Activated CD8-positive, alpha-beta T cell treated with anti-CD3 and anti-CD28 coated beads for 36 hours (primary cell): ENCODE measurements around the gene FAM240A. TPM values are rescaled to one million over a fixed set of nuclear protein-coding genes. Genes with fewer than 3 reads are reported as not detected.

ENCODE experiments used
- ATAC-seq: fragments of 200-7000 bp; cut with Tn5 transposase; one replicate; pipeline ENCODE4 v1.10.0; 2021; ENCODE audit warnings: mild to moderate bottlenecking, moderate library complexity
- CTCF ChIA-PET: fragments of 350-600 bp; sonication (Branson Sonifier 250); formaldehyde crosslinking; loops from one replicate; lab custom pipeline; 2021; ENCODE audit warnings: antibody characterized with exemption; lab: Charles Lee
- POLR2A ChIA-PET: fragments of 350-600 bp; sonication (Branson Sonifier 250); formaldehyde crosslinking; loops from one replicate; lab custom pipeline; 2021; ENCODE audit warnings: antibody characterized with exemption; lab: Charles Lee
- DNase-seq: peaks from one replicate; pipeline ENCODE4 v3.0.0-alpha.2; 2020
- H3K27ac Mint-ChIP-seq: one replicate; pipeline ENCODE4 v1.8.0; 2021; ENCODE audit warnings: mild to moderate bottlenecking, mixed read lengths
- H3K27me3 Mint-ChIP-seq: one replicate; pipeline ENCODE4 v1.8.0; 2021; ENCODE audit warnings: mixed read lengths
- H3K36me3 Mint-ChIP-seq: one replicate; pipeline ENCODE4 v1.8.0; 2021; ENCODE audit warnings: low read depth, mixed read lengths
- H3K4me1 Mint-ChIP-seq: one replicate; pipeline ENCODE4 v1.8.0; 2021; ENCODE audit warnings: low read depth, mixed read lengths
- H3K4me3 Mint-ChIP-seq: one replicate; pipeline ENCODE4 v1.8.0; 2021; ENCODE audit warnings: mild to moderate bottlenecking, moderate library complexity, mixed read lengths
- H3K9me3 Mint-ChIP-seq: one replicate; pipeline ENCODE4 v1.8.0; 2021; ENCODE audit warnings: mixed read lengths
- intact Hi-C: fragments of 100-400 bp; cut with micrococcal nuclease; formaldehyde crosslinking; loops from one replicate; pipeline ENCODE4 v1.10.0; 2022
- total RNA-seq, 2 experiments: library from RNA; stranded (reverse); gene quantifications; one replicate each; pipeline ENCODE4 v1.2.3, GENCODE V29; 2021
- TF ChIP-seq, protein P1 (sequence below): fragments of 200-600 bp; IDR thresholded peaks from one replicate; pipeline ENCODE4 v1.8.0; 2022; ENCODE audit warnings: antibody characterized with exemption, mild to moderate bottlenecking

The FAM240A gene
- total RNA-seq, 2 experiments from 2014 or later: not detected

DNA sequence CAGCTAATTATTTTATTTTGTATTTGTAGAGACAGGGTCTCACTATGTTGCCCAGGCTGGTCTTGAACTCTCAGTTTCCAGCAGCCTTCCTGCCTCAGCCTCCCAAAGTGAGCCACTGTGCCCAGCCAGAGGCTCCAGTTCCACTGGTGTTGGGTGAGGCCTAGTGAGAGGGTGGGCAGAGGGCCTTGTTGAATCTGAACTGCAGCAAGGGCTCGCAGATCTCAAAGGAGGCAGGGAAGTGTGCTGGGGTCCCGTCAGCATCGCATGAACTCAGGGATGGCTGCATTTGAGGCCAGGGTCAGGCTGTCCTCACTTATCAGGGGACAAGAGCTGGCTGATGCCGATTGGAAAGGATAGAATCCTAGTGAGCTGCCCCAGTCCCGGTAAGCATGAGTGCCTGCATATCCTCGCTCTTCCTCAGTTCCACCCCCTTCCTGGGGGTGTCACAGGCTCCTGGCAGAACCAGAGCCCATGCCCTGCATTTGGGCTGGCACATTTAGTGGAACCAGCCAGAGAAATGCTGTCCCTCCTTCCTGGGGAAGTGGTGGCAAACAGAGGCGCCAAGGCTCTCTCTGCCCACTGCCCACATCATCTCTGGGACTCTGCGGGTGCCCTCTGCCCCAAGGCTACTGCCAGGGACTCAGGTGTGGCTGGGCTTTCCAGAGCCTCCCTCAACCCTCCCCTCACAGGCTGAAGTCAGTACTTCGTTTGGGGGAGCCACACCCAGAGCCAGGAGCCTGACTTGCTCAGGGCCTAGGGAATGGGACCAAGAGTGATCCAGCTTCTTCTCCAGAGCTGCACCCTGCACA is 57.1 kb downstream of the FAM240A start:
- H3K4me3 Mint-ChIP-seq: no peak overlapping the region
- POLR2A ChIA-PET: no interaction called here
- intact Hi-C loops: no loop called here
- no peaks in the 10 kb centered on the region for H3K9me3 Mint-ChIP-seq
- DNase-seq (no peak), ATAC-seq (no peak)
- TF ChIP-seq, protein P1, sequence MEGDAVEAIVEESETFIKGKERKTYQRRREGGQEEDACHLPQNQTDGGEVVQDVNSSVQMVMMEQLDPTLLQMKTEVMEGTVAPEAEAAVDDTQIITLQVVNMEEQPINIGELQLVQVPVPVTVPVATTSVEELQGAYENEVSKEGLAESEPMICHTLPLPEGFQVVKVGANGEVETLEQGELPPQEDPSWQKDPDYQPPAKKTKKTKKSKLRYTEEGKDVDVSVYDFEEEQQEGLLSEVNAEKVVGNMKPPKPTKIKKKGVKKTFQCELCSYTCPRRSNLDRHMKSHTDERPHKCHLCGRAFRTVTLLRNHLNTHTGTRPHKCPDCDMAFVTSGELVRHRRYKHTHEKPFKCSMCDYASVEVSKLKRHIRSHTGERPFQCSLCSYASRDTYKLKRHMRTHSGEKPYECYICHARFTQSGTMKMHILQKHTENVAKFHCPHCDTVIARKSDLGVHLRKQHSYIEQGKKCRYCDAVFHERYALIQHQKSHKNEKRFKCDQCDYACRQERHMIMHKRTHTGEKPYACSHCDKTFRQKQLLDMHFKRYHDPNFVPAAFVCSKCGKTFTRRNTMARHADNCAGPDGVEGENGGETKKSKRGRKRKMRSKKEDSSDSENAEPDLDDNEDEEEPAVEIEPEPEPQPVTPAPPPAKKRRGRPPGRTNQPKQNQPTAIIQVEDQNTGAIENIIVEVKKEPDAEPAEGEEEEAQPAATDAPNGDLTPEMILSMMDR: no peak
- no peaks in the 10 kb centered on the region for H3K36me3 Mint-ChIP-seq
- no peak overlapping the region for H3K27ac Mint-ChIP-seq
- no peaks in the 10 kb centered on the region for H3K27me3 Mint-ChIP-seq
- CTCF ChIA-PET: interaction anchor here (2.0 kb wide), 1 partner anchor 40 kb away, joined by 5 read pairs; no protein-coding TSS in a partner anchor
- H3K4me1 Mint-ChIP-seq: no peaks in the 10 kb centered on the region

DNA sequence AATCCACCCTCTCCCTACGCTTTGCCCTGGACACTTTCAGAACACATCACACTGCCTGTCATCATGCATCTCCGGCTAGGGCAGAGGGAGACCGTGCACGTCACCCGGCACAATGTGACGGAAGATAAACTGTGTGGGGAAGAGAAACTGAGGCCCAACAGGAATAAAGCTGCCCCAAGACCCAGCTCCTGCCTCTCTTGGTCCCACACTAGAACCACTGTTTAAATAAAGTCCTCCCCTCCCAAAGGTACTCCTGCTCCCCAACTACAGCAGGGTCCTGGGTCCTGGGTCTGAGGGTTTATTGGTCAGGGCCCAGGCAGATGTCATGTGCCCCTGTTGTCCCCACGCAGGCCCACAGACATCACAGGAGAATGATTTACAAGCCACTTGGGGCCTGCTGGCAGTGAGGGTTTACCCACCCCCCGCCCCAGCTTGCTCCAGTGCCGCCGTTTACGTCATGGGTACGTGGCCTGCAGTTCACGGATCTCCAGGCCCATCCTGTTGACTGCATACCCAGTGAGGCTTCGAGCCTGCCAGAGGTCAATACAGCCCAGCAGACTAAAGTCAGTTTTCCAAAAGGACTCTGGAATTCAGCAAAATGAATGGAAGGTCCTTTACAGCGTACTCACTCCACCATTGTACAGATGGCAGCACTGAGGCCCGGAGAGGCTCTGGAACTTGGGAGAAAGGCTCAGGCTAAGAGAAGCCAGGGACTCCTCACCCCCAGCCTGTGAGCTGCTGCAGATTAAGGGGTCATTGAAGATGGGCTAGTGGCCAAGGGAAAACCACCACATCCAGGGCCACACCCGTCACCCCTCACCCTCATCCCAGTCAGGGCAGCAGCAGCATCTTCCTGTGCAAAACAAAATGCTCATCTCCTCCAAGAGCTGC is 57.9 kb downstream of the FAM240A start:
- ATAC-seq (no peak), DNase-seq (no peak)
- Mint-ChIP-seq H3K27ac (no peak overlapping the region), H3K4me3 (no peak overlapping the region), H3K9me3 (no peaks in the 10 kb centered on the region), H3K4me1 (no peaks in the 10 kb centered on the region), H3K36me3 (no peaks in the 10 kb centered on the region), H3K27me3 (no peaks in the 10 kb centered on the region)
- ChIA-PET POLR2A (no interaction called here), CTCF (interaction anchor here (2.0 kb wide), 1 partner anchor 41 kb away, joined by 5 read pairs; no protein-coding TSS in a partner anchor)
- TF ChIP-seq, protein P1: no peak
- intact Hi-C loops: no loop called here

DNA sequence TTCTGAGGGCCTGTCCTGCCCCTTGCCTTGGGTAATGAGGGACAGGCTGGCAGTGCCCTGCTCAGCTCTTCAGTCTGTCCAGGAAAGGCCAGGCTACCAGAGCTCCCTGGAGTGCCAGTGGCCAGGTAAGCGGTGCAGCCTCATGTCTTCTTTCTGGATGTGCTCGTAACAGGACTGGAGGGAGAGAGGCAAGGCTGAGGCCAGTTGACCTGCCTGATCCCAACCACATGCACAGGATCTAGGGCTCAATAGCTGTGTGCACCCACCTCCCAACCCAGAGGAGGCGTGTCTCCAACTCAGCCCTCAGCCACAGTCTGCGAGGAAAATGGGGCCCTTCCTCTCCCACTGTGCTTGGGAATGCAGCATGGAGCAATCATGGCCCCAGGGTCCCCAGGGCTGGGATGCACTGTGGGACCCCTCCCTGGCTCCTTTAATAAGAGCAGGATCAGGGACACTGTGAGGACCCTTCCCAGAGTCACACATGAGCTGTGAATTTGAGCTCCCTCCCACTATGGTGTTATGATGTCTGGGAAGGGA is 58.6 kb downstream of the FAM240A start:
- no peaks in the 10 kb centered on the region for H3K9me3 Mint-ChIP-seq
- no peak overlapping the region for H3K4me3 Mint-ChIP-seq
- TF ChIP-seq, protein P1: no peak
- no peak for ATAC-seq
- no peak for DNase-seq
- H3K27ac Mint-ChIP-seq: no peak overlapping the region
- POLR2A ChIA-PET: no interaction called here
- no peaks in the 10 kb centered on the region for H3K27me3 Mint-ChIP-seq
- intact Hi-C loops: no loop called here
- CTCF ChIA-PET: interaction anchor here (2.0 kb wide), 1 partner anchor 41 kb away, joined by 5 read pairs; no protein-coding TSS in a partner anchor
- no peaks in the 10 kb centered on the region for H3K4me1 Mint-ChIP-seq
- H3K36me3 Mint-ChIP-seq: no peaks in the 10 kb centered on the region

DNA sequence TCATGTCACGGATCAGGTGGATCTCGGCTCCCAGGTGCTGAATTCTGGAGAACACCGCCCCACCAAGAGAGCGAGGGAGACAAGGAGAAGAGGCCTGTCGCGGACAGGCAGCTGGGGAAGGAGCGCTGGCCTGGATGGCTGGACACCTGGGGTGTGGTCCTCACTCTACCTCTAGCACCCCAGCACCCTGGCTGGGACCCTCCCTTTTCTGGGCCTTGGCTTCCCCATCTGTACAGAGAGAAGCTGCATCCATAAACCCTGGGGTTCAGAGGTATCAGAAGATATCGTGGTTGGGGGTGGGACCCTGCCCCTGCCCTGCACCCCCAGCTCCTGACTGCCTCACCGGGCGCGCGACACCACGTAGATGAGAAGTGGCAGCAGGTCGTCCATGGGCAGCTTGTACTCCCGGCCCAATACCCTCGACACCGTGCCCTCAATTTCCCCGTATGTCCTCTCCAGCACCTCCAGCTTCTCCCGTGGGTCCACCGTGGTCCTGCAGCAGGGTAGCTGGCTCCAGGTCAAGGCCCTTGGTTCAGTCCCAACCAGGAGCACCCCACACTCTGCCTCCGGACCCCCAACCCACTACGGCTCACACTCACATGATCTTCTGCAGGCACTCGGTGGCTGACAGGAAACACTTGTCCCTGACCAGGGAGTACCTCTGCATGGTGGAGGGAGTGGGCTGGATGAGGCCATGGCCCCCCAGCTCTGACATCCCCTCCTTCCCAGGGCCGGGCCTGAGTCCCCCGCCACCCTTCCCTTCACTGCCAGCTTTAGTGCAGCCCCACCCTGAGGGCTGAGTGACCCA is 59.4 kb downstream of the FAM240A start:
- POLR2A ChIA-PET: no interaction called here
- Mint-ChIP-seq H3K4me3 (no peak overlapping the region), H3K36me3 (no peaks in the 10 kb centered on the region), H3K27ac (no peak overlapping the region), H3K9me3 (no peaks in the 10 kb centered on the region), H3K27me3 (no peaks in the 10 kb centered on the region), H3K4me1 (no peaks in the 10 kb centered on the region)
- ATAC-seq (no peak), DNase-seq (no peak)
- CTCF ChIA-PET: interaction anchor here (0.9 kb wide), 1 partner anchor 46 kb away, joined by 3 read pairs; the partner anchor contains the start of gene PRSS50
- TF ChIP-seq, protein P1: no peak
- intact Hi-C loops: no loop called here
